RCC 7860 (cell line): ENCODE measurements around the gene IVNS1ABP.
"Not testable (repeated sequence)": the region's sequence is repeated elsewhere in the genome, so short reads cannot be mapped to it uniquely, and the experiment has no call there.

ENCODE experiments used
- DNase-seq: peaks from one replicate; pipeline ENCODE4 v3.0.0-alpha.2; 2015; ENCODE audit warnings: low spot score
- FAIRE-seq: peaks from 2 replicates; lab custom pipeline; 2012; peaks lifted over from hg19 to GRCh38; lab: Jason Lieb, UNC

IVNS1ABP gene

GRCh38 chr1:185334182-185334581 is 17.1 kb upstream of the IVNS1ABP start:
- FAIRE-seq (no peak), DNase-seq (no peak)

- DNase-seq, result no peak
- FAIRE-seq, result no peak
Measured at GRCh38 chr1:185328255-185328654, 11.2 kb upstream of the IVNS1ABP start.

- FAIRE-seq, result peak; percentile 68
- peak; percentile 39 for DNase-seq
Measured at GRCh38 chr1:185325413-185325812, 8.4 kb upstream of the IVNS1ABP start.

- no peak for DNase-seq
- no peak for FAIRE-seq
Measured at GRCh38 chr1:185324118-185324517, 7.1 kb upstream of the IVNS1ABP start.

- no peak for DNase-seq
- no peak for FAIRE-seq
Measured at GRCh38 chr1:185322636-185323035, 5.6 kb upstream of the IVNS1ABP start.

GRCh38 chr1:185321653-185322221 is 4.7 kb upstream of the IVNS1ABP start:
- FAIRE-seq, DNase-seq: not testable (repeated sequence)

- not testable (repeated sequence) for DNase-seq, FAIRE-seq
Measured at GRCh38 chr1:185321104-185321503, 4.1 kb upstream of the IVNS1ABP start.

GRCh38 chr1:185319139-185319475 is 2.1 kb upstream of the IVNS1ABP start:
- FAIRE-seq, result no peak

GRCh38 chr1:185318431-185319138 is 1.5 kb upstream of the IVNS1ABP start:
- FAIRE-seq (no peak), DNase-seq (no peak)

More at GRCh38 chr1:185319139-185319475, 2.1 kb upstream of the IVNS1ABP start:
- no peak for DNase-seq

GRCh38 chr1:185317886-185318310 is 855 bp upstream of the IVNS1ABP start:
- no peak for DNase-seq
- no peak for FAIRE-seq

- FAIRE-seq (no peak), DNase-seq (peak; percentile 58)
Measured at GRCh38 chr1:185316163-185317033, 645 bp downstream of the IVNS1ABP start.

GRCh38 chr1:185315445-185316071 is 1.5 kb downstream of the IVNS1ABP start:
- FAIRE-seq, result no peak
- no peak for DNase-seq

- no peak for FAIRE-seq
- no peak for DNase-seq
Measured at GRCh38 chr1:185314411-185314810, 2.6 kb downstream of the IVNS1ABP start.

- DNase-seq (no peak), FAIRE-seq (no peak)
Measured at GRCh38 chr1:185312361-185313138, 4.5 kb downstream of the IVNS1ABP start.

- FAIRE-seq, result no peak
- DNase-seq, result no peak
Measured at GRCh38 chr1:185311589-185312225, 5.3 kb downstream of the IVNS1ABP start.

- FAIRE-seq, result no peak
- no peak for DNase-seq
Measured at GRCh38 chr1:185309566-185309965, 7.5 kb downstream of the IVNS1ABP start.

GRCh38 chr1:185308126-185308525 is 8.9 kb downstream of the IVNS1ABP start:
- no peak for FAIRE-seq

GRCh38 chr1:185305419-185305818 is 11.6 kb downstream of the IVNS1ABP start:
- DNase-seq (no peak), FAIRE-seq (no peak)

More at GRCh38 chr1:185308126-185308525, 8.9 kb downstream of the IVNS1ABP start:
- DNase-seq, result no peak

- FAIRE-seq (no peak), DNase-seq (no peak)
Measured at GRCh38 chr1:185300152-185300551, 16.9 kb downstream of the IVNS1ABP start.

- DNase-seq (no peak), FAIRE-seq (no peak)
Measured at GRCh38 chr1:185297982-185298381, 19.1 kb downstream of the IVNS1ABP start.
